Mesodermal cell (in vitro differentiated cells): ENCODE results near the gene WASHC3.
"Not testable (repeated sequence)": the region's sequence is repeated elsewhere in the genome, so short reads cannot be mapped to it uniquely, and the experiment has no call there.

Experiments used
- H3K27ac ChIP-seq: 2 replicates; pipeline ENCODE4 v1.7.0; 2013; ENCODE audit warnings: mild to moderate bottlenecking, low read depth, low read length, moderate library complexity; ENCODE audit not compliant: severe bottlenecking
- H3K36me3 ChIP-seq: 2 replicates; pipeline ENCODE4 v1.7.1; 2013; ENCODE audit warnings: mild to moderate bottlenecking, low read length, moderate library complexity; ENCODE audit not compliant: control insufficient read depth, insufficient read depth
- H3K4me1 ChIP-seq: one replicate; pipeline ENCODE4 v1.7.1; 2013; ENCODE audit warnings: mild to moderate bottlenecking, low read length; ENCODE audit not compliant: insufficient read depth, control insufficient read depth, poor library complexity, severe bottlenecking
- H3K4me3 ChIP-seq: 2 replicates; pipeline ENCODE4 v1.7.0; 2013; ENCODE audit warnings: low read length, control low read depth, mild to moderate bottlenecking; ENCODE audit not compliant: insufficient read depth, poor library complexity, severe bottlenecking; ENCODE audit errors: extremely low read depth
- H3K9me3 ChIP-seq: 2 replicates; pipeline ENCODE4 v1.7.1; 2013; ENCODE audit warnings: mild to moderate bottlenecking, low read length, moderate library complexity; ENCODE audit not compliant: control insufficient read depth
- WGBS, 2 experiments: methylation state at CpG; one replicate each; pipeline ENCODE4 v1.1.5; 2013; ENCODE audit warnings: missing lambda C conversion rate in 2 of 2; ENCODE audit not compliant: insufficient coverage in 2 of 2; 5-methylcytosine and 5-hydroxymethylcytosine counted together

WASHC3 gene

GRCh38 chr12:102018607-102019006, 43.2 kb downstream of the WASHC3 start:
- 96 to 100% methylated on average over 2 to 3 of the region's 5 CpGs for WGBS, 2 experiments
- H3K36me3 ChIP-seq, H3K4me3 ChIP-seq: not testable (repeated sequence)

DNA sequence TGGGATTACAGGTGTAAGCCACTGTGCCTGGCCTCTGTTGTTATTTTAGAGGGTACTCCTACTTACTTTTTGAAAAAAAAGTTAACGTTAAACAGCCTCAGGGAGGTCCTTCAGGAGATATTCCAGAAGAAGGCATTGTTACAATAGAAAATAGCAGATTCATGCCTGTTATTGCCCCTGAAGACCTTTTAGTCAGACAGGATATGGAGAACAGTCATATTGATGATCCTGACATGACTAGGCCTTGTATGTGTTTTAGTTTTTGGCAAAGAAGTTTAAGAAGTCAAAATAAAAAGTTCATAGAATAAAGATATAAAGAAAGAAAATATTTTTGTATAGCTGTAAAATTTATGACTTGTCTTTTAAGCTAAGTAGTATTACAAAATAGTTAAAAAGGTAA, 45.3 kb downstream of the WASHC3 start:
- no peak overlapping the region for H3K27ac ChIP-seq
- H3K4me1 ChIP-seq = no peaks in the 10 kb centered on the region
- H3K4me3 ChIP-seq = no peak overlapping the region
- no peaks in the 10 kb centered on the region for H3K36me3 ChIP-seq
- WGBS, 2 experiments = 75 to 100% methylated on average over 1 of the region's 1 CpG
- H3K9me3 ChIP-seq = no peaks in the 10 kb centered on the region

More at GRCh38 chr12:102018607-102019006, 43.2 kb downstream of the WASHC3 start:
- not testable (repeated sequence) for H3K9me3 ChIP-seq, H3K4me1 ChIP-seq, H3K27ac ChIP-seq

- 79 to 94% methylated on average over 8 of the region's 8 CpGs for WGBS, 2 experiments
- Histone ChIP-seq H3K36me3 (no peaks in the 10 kb centered on the region), H3K9me3 (no peaks in the 10 kb centered on the region), H3K27ac (no peak overlapping the region), H3K4me1 (no peaks in the 10 kb centered on the region), H3K4me3 (no peak overlapping the region)
Measured at GRCh38 chr12:102010265-102010994, 51.4 kb downstream of the WASHC3 start.

- no peak overlapping the region for H3K27ac ChIP-seq
- H3K36me3 ChIP-seq = no peaks in the 10 kb centered on the region
- no peaks in the 10 kb centered on the region for H3K9me3 ChIP-seq
- no peak overlapping the region for H3K4me3 ChIP-seq
- no peaks in the 10 kb centered on the region for H3K4me1 ChIP-seq
- no CpG with 5 or more reads among the region's 3 CpGs for WGBS, 2 experiments
Measured at GRCh38 chr12:102009796-102010195, 52.0 kb downstream of the WASHC3 start.

DNA sequence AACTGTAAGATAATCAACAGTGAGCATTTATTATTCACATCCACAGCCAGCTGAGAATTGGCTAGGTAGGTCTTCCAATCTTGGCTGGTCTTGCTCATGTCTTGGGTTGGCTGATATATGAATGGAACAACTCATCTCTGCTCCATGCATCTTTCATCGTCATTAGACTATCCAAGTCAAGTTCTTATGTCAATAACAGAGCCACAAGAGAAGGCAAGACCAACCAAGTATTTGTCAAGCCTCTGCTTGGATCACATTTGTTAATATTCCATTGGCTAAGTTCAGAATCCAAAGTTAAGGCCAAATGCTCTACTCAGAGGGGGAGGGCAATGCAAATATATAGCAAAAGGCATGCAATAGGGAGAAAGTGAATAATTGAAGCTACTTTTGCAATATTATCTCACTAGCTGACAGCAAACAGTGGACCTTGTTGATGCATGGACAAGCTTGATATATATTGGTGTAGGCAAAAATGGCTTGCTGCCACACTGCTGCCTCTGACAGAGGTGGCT, 53.1 kb downstream of the WASHC3 start:
- H3K4me1 ChIP-seq = no peaks in the 10 kb centered on the region
- H3K4me3 ChIP-seq = no peak overlapping the region
- no peaks in the 10 kb centered on the region for H3K9me3 ChIP-seq
- 100% methylated on average over 1 of the region's 1 CpG; no CpG with 5 or more reads in 1 of the 2 experiments for WGBS, 2 experiments
- no peaks in the 10 kb centered on the region for H3K36me3 ChIP-seq
- no peak overlapping the region for H3K27ac ChIP-seq

GRCh38 chr12:102005256-102005655, 56.5 kb downstream of the WASHC3 start:
- 93 to 96% methylated on average over 5 of the region's 5 CpGs for whole genome bisulfite sequencing, 2 experiments
- H3K9me3 ChIP-seq = no peaks in the 10 kb centered on the region
- no peak overlapping the region for H3K4me3 ChIP-seq
- no peaks in the 10 kb centered on the region for H3K4me1 ChIP-seq
- H3K36me3 ChIP-seq = no peaks in the 10 kb centered on the region
- no peak overlapping the region for H3K27ac ChIP-seq

DNA sequence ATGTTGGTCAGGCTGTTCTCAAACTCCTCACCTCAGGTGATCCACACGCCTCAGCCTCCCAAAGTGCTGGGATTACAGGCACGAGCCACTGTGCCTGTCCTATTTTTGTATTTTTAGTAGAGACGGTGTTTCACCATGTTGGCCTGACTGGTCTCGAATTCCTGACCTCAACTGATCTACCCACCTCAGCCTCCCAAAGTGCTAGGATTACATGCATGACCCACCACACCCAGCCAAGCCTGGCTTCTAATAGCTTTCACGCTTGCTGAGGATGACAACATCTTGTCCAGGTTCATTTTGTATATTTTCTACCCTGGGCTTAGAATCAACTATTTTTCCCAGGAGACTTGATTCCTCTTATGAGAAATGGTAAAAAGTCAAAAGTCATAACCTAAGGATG, 64.7 kb downstream of the WASHC3 start:
- WGBS, 2 experiments = 87 to 93% methylated on average over 2 to 5 of the region's 5 CpGs
- H3K27ac ChIP-seq = no peak overlapping the region
- H3K36me3 ChIP-seq = no peaks in the 10 kb centered on the region
- H3K9me3 ChIP-seq = no peaks in the 10 kb centered on the region
- no peaks in the 10 kb centered on the region for H3K4me1 ChIP-seq
- no peak overlapping the region for H3K4me3 ChIP-seq

- Histone ChIP-seq H3K36me3 (no peaks in the 10 kb centered on the region), H3K4me1 (no peaks in the 10 kb centered on the region), H3K4me3 (no peak overlapping the region), H3K9me3 (no peaks in the 10 kb centered on the region), H3K27ac (no peak overlapping the region)
- 57 to 94% methylated on average over 2 of the region's 4 CpGs for WGBS, 2 experiments
Measured at GRCh38 chr12:101995684-101996083, 66.1 kb downstream of the WASHC3 start.

DNA sequence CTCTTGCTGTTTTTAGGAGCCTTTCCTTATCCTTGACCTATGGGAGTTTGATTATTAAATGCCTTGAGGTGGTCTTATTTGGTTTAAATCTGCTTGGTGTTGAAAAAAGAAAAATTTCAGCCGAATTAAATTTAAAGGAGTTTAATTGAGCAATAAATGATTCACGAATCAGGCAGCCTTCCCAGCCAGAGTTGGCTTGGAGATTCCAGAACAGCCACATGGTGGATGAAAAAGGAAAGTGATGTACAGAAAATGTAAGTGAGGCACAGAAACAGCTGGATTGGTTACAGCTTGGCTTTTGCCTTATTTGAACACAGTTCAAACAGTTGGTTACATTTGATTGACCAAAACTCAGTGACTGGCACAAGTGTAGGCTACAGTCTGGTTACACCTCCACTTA, 69.7 kb downstream of the WASHC3 start:
- Histone ChIP-seq H3K9me3 (no peaks in the 10 kb centered on the region), H3K4me3 (no peak overlapping the region), H3K36me3 (no peaks in the 10 kb centered on the region), H3K27ac (no peak overlapping the region), H3K4me1 (no peaks in the 10 kb centered on the region)
- WGBS, 2 experiments = 86 to 91% methylated on average over 2 of the region's 2 CpGs

DNA sequence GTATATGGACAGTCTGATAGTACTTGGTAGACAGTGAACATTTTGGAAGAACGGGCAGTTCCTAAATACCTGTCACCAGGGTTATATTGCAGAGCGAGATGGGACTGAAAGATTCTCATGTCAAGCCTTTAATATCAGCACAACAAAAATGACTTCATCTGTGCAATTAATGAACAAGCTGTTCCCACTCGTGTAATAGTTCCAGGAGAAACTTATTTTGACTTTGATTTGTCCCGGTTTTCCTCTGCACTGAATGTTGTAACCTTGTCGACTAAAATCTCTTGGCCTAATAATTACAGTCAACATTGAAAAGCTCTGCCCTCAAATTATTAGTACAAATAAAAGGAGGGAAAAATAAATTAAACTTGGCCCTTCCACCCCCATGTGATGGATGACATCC, 79.5 kb downstream of the WASHC3 start:
- no peak overlapping the region for H3K4me3 ChIP-seq
- H3K4me1 ChIP-seq = no peaks in the 10 kb centered on the region
- no peak overlapping the region for H3K27ac ChIP-seq
- no peaks in the 10 kb centered on the region for H3K9me3 ChIP-seq
- no peaks in the 10 kb centered on the region for H3K36me3 ChIP-seq
- WGBS, 2 experiments = 82 to 88% methylated on average over 1 to 4 of the region's 5 CpGs

GRCh38 chr12:101981868-101982267, 79.9 kb downstream of the WASHC3 start:
- Histone ChIP-seq H3K4me3 (no peak overlapping the region), H3K27ac (no peak overlapping the region), H3K9me3 (no peaks in the 10 kb centered on the region), H3K4me1 (no peaks in the 10 kb centered on the region), H3K36me3 (no peaks in the 10 kb centered on the region)
- 75% methylated on average over 2 of the region's 2 CpGs; no CpG with 5 or more reads in 1 of the 2 experiments for WGBS, 2 experiments
